ENCODE results near the gene WDR72. TPM values are rescaled to one million over a fixed set of nuclear protein-coding genes. Genes with fewer than 3 reads are reported as not detected.
A peak's percentile ranks its signal among the peaks of the same experiment; 100 is the strongest.
"Not testable (repeated sequence)": the region's sequence is repeated elsewhere in the genome, so short reads cannot be mapped to it uniquely, and the experiment has no call there.

WDR72 gene
- total RNA-seq, 1 donor from 2014 or later = 11.8 TPM

DNA sequence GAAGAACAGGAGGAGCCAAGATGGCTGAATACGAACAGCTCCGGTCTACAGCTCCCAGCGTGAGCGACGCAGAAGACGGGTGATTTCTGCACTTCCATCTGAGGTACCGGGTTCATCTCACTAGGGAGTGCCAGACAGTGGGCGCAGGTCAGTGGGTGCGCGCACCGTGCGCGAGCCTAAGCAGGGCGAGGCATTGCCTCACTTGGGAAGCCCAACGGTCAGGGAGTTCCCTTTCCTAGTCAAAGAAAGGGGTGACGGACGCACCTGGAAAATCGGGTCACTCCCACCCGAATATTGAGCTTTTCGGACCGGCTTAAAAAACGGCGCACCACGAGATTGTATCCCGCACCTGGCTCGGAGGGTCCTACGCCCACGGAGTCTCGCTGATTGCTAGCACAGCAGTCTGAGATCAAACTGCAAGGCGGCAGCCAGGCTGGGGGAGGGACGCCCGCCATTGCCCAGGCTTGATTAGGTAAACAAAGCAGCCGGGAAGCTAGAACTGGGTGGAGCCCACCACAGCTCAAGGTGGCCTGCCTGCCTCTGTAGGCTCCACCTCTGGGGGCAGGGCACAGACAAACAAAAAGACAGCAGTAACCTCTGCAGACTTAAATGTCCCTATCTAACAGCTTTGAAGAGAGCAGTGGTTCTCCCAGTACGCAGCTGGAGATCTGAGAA is 218.7 kb downstream of the WDR72 start:
- not testable (repeated sequence) for DNase-seq (ENCODE audit: low spot score); ATAC-seq

DNA sequence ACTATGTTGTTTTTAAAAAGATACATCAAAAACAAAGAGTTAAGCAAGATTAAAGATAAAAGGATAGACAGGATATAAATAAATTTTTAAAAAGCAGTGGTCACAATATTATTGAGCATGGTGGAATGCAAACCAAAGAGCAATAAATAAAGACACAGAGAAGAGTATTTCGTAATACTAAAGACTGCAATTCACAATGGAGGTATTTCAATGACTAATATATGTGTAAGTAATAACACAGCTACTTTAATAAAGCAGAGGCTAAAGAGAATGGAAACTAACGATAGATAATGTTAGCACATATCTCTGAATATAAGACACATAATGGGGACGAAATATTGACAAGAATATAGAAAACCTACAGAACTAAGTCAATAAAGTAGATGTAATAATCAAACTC is 219.6 kb downstream of the WDR72 start:
- ATAC-seq (no peak), DNase-seq (ENCODE audit: low spot score) (no peak)

- DNase-seq (ENCODE audit: low spot score) (no peak), ATAC-seq (no peak)
Observed at GRCh38 chr15:53536479-53537120, 222.9 kb downstream of the WDR72 start.

DNA sequence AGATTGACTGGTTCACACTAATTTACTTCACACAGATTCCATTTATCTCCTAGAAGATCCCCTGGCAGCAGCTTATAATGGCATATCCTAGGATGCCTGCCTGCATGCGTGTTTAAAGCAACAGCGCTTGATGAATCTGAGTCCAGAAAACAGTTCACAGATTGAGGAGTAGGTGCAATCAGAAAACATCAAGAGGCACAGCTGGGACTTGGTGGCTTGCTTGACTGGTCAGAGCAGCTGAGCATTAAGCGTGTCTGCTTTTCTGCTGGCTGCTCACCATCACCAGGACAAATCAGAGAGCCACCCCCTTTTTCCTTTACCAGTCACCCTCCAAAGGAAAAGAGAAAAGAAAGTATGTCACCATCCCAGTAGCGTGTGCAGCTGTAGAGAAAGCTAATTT is 223.6 kb downstream of the WDR72 start:
- no peak for ATAC-seq
- DNase-seq (ENCODE audit: low spot score) = no peak

DNA sequence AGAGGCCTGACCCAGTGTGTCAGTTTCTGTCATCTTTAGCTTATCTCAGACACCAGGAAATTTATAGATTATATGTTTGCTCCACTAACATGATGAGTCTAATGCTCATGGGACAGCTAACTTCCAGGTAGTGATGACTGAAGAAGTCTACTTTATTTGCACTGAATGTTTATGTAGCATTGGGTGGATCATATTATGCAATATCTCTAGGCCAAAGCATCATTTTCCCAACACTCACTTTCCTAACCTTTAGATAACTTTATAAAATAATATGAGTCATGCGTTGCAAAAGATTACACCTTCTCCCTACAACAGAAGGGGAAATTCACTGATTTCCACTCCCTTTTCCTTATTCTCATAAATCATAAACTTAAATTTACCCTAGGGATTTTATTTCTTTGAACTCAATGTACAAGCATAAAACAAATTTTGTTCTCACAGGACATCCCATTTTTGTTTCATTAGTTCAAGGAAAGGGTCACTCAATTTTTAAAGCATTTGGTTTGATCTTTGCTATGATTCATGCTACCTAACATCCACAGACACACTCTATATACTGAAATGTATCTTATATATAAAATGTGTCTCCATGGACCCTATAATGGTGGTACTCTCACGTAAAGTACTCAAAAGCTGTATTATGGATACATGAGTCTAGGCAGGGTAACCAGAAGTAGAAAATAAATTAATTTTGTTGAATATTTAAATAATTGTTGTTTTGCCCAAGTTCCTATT is 225.2 kb downstream of the WDR72 start:
- ATAC-seq (peak; percentile 49), DNase-seq (ENCODE audit: low spot score) (no peak)

GRCh38 chr15:53530761-53531160 is 228.7 kb downstream of the WDR72 start:
- ATAC-seq = no peak
- DNase-seq (ENCODE audit: low spot score) = no peak

DNA sequence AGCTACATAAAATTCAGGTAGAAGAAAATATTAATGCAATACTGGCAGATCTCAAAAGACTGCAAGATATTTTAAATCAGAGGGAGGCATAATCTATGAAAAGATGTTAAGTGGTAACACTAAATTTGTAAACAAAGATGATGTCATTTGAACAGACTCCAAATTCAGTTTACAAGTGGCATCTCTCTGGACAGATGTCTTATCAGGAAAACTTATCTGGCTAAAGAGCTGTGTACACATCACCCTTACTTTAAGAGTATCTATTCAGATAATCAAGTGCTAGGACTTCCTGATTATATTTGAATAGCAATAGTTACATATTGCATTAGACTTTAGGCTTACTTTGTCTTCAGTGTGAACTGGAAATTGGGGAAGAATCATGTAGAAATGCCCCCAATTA is 231.5 kb downstream of the WDR72 start:
- no peak for ATAC-seq
- DNase-seq (ENCODE audit: low spot score) = no peak

DNA sequence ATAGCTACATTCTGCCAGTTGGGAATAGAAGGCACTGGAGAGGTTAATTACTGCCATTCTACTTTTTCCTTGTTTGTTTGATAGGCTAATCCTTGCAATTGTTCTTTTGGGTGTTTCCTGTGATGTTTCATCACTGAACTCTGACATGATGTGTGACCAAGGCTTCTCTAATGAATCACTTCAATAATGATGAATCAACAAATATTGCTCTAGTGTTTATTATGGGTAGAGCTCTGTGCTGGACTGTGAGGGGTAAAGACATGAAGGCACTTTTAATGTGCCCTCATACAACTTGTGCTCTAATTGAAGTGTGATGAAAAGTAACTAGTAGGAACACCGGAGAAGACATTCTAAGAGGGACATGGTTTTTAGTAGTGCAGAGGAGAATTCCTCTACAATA is 233.6 kb downstream of the WDR72 start:
- no peak for DNase-seq (ENCODE audit: low spot score)
- ATAC-seq = no peak

- DNase-seq (ENCODE audit: low spot score) = no peak
- no peak for ATAC-seq
Observed at GRCh38 chr15:53522991-53523390, 236.5 kb downstream of the WDR72 start.

DNA sequence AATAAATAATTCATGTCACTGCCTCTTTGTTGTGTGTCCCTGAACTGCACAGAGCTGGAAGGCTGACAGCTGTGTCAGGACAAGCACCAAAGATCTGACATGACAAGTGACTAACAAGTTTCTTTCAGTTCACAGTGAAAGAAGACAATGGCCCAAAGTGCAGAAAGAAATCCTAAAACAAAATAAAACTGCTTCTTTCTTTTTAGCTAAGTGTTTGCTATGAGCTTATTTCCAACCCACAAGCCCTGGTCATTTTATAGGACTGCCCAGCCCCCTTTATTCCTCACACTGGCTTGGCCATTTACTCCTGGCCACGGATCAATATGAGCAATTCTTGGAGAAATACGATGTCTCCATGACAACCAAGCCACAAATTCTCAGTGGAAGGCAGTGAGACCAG is 238.5 kb downstream of the WDR72 start:
- ATAC-seq = no peak
- DNase-seq (ENCODE audit: low spot score) = no peak

- peak; percentile 66 for ATAC-seq
- no peak for DNase-seq (ENCODE audit: low spot score)
Observed at GRCh38 chr15:53513431-53513830, 246.0 kb downstream of the WDR72 start.

DNA sequence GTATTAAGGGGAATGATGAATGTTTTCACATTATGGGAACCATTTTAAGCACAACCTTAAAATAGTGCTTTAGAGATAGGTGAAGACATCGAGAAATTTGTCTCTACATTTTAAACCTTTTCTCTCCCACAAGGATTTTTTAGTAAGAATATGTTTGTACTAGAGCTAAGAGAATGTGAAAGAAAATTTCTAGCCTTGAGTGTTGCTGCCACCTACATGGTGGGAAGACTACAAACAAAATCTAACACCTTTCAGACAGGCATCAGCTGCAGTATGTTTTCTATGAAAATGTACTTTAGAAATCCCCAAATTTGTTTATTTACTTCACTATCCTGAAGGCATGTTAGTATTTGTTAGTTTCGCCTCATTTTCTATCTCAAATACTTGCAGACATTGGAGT is 247.4 kb downstream of the WDR72 start:
- DNase-seq (ENCODE audit: low spot score) (no peak), ATAC-seq (peak; percentile 68)

- no peak for DNase-seq (ENCODE audit: low spot score)
- ATAC-seq = peak; percentile 21
Observed at GRCh38 chr15:53511175-53511574, 248.3 kb downstream of the WDR72 start.

GRCh38 chr15:53506370-53506769 is 253.1 kb downstream of the WDR72 start:
- peak; percentile 33 for ATAC-seq

GRCh38 chr15:53498996-53499395 is 260.5 kb downstream of the WDR72 start:
- DNase-seq (ENCODE audit: low spot score) (no peak), ATAC-seq (no peak)

More at GRCh38 chr15:53506370-53506769, 253.1 kb downstream of the WDR72 start:
- no peak for DNase-seq (ENCODE audit: low spot score)

- DNase-seq (ENCODE audit: low spot score) = no peak
- no peak for ATAC-seq
Observed at GRCh38 chr15:53490341-53490740, 269.1 kb downstream of the WDR72 start.

- ATAC-seq = no peak
Observed at GRCh38 chr15:53482055-53482454, 277.4 kb downstream of the WDR72 start.

GRCh38 chr15:53477981-53478766 is 281.3 kb downstream of the WDR72 start:
- DNase-seq (ENCODE audit: low spot score) = no peak
- ATAC-seq = peak; percentile 77

More at GRCh38 chr15:53482055-53482454, 277.4 kb downstream of the WDR72 start:
- no peak for DNase-seq (ENCODE audit: low spot score)

- DNase-seq (ENCODE audit: low spot score) (no peak), ATAC-seq (peak; percentile 24)
Observed at GRCh38 chr15:53473886-53474285, 285.6 kb downstream of the WDR72 start.

GRCh38 chr15:53473435-53473834 is 286.0 kb downstream of the WDR72 start:
- ATAC-seq (peak; percentile 32), DNase-seq (ENCODE audit: low spot score) (no peak)

DNA sequence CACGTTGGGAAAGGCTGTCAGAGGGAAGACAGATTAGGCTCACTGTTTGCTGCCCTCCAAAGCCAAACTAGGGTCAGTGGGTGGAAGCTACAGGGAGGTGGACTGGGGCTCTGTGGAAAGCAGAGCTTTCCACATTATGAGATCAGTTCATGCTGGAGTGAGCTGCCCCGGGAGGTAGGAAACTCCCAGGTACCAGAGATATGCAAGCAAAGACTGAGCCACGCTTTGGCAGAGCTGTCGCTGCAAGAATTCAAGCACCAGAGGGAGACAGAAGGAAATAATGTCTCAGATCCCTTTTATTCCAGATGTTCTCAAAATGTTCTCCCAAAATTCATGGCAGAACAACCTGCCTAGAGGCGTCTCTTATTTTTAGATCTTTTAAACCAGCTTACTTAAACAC is 286.6 kb downstream of the WDR72 start:
- ATAC-seq = peak; percentile 87

More for the DNA sequence above, 286.6 kb downstream of the WDR72 start:
- no peak for DNase-seq (ENCODE audit: low spot score)

All from left lobe of liver (tissue), 2 donors.